Upper lobe of left lung (tissue), 6 donors: ENCODE data around the gene GMDS. TPM values are rescaled to one million over a fixed set of nuclear protein-coding genes. Genes with fewer than 3 reads are reported as not detected.

Source experiments
- ATAC-seq, 2 donors: fragments of 200-7000 bp; cut with Tn5 transposase; one replicate each; pipeline ENCODE4 v1.9.1; 2022; ENCODE audit warnings: mild to moderate bottlenecking in 2 of 2, moderate library complexity in 2 of 2; ENCODE audit not compliant: low FRiP score in 2 of 2
- DNase-seq, 2 donors: peaks; one replicate each; pipeline ENCODE4 v3.0.0-alpha.2; 2019 to 2020
- H3K27ac ChIP-seq, 4 donors: fragments of 200-600 bp; sonication (generic); one replicate each; pipeline ENCODE4 v1.5.1; 2016 to 2019
- H3K27me3 ChIP-seq, 4 donors: fragments of 200-600 bp; sonication (generic); one replicate each; pipeline ENCODE4 v1.5.1; 2017 to 2019
- H3K36me3 ChIP-seq, 4 donors: fragments of 200-600 bp; sonication (generic); one replicate each; pipeline ENCODE4 v1.5.1; 2016 to 2019
- H3K4me1 ChIP-seq, 4 donors: fragments of 200-600 bp; sonication (generic); one replicate each; pipeline ENCODE4 v1.5.1; 2018 to 2019
- H3K4me3 ChIP-seq, 4 donors: fragments of 200-600 bp; sonication (generic); one replicate each; pipeline ENCODE4 v1.5.1; 2017 to 2019; ENCODE audit warnings: mild to moderate bottlenecking in 2 of 4, moderate library complexity in 1 of 4
- H3K9me3 ChIP-seq, 4 donors: fragments of 200-600 bp; sonication (generic); one replicate each; pipeline ENCODE4 v1.5.1; 2018 to 2019
- CTCF ChIP-seq, 6 experiments: fragments of 450-650 bp in 4 of 6; fragments of 200-600 bp in 2 of 6; sonication (generic) in 2 of 6; IDR thresholded peaks; one replicate each; pipeline ENCODE4 v1.5.1; 2016 to 2019; ENCODE audit warnings: antibody characterized with exemption in 6 of 6
- EP300 ChIP-seq, 4 donors: sonication (generic); formaldehyde crosslinking; IDR thresholded peaks; one replicate each; pipeline ENCODE4 v1.5.1; 2017; ENCODE audit warnings: antibody characterized with exemption in 4 of 4, control low read depth in 2 of 4
- POLR2A ChIP-seq, 4 donors: fragments of 450-650 bp; IDR thresholded peaks; one replicate each; pipeline ENCODE4 v1.5.1; 2016 to 2017; ENCODE audit warnings: antibody characterized with exemption in 4 of 4, mild to moderate bottlenecking in 2 of 4
- POLR2AphosphoS5 ChIP-seq, 2 donors: sonication (generic); formaldehyde crosslinking; IDR thresholded peaks; one replicate each; pipeline ENCODE4 v1.5.1; 2017; ENCODE audit warnings: antibody characterized with exemption in 2 of 2
- WGBS, 2 donors: methylation state at CpG; one replicate each; pipeline ENCODE4 v1.1.5; 2017 to 2018; 5-methylcytosine and 5-hydroxymethylcytosine counted together
- total RNA-seq, 6 donors: library from RNA; depleted of rRNA in 4 of 6; stranded (reverse); fragments of >200 nt in 4 of 6; gene quantifications; one replicate each; pipeline versions ENCODE4 v1.1.0 to v1.2.1, GENCODE V29; 2016 to 2021
- donor health status: DM: no; HTN: no; CAD: no; lungs with moderate emphysema.
- donor health status: DM: no; HTN: yes; CAD: no; lungs with severe emphysema.

Gene GMDS
- total RNA-seq, 6 donors from 2014 or later = 7.6 to 17.8 (median 14.1) TPM

GRCh38 chr6:1908784-1909183, 336.6 kb downstream of the GMDS start:
- WGBS, 2 donors = 89 to 92% methylated on average over 7 of the region's 7 CpGs
- H3K27ac ChIP-seq = no peak overlapping the region
- TF ChIP-seq POLR2AphosphoS5 (IDR thresholded peaks at IDR 0.05) (no peak), CTCF (IDR thresholded peaks at IDR 0.05) (no peak), POLR2A (IDR thresholded peaks at IDR 0.05) (no peak), EP300 (IDR thresholded peaks at IDR 0.05) (no peak)
- DNase-seq (no peak), ATAC-seq (no peak)
- no peak overlapping the region for H3K4me3 ChIP-seq
- H3K27me3 ChIP-seq = no peaks in the 10 kb centered on the region
- H3K4me1 ChIP-seq = no peaks in the 10 kb centered on the region
- H3K9me3 ChIP-seq = no peaks in the 10 kb centered on the region
- H3K36me3 ChIP-seq = no peaks in the 10 kb centered on the region

- 88 to 96% methylated on average over 6 of the region's 6 CpGs for WGBS, 2 donors
- no peak for DNase-seq
- H3K36me3 ChIP-seq = no peaks in the 10 kb centered on the region
- H3K4me3 ChIP-seq = no peak overlapping the region
- no peaks in the 10 kb centered on the region for H3K9me3 ChIP-seq
- H3K27ac ChIP-seq = no peak overlapping the region
- no peaks in the 10 kb centered on the region for H3K4me1 ChIP-seq
- H3K27me3 ChIP-seq = no peaks in the 10 kb centered on the region
- ATAC-seq = no peak
- no peak for TF ChIP-seq POLR2A (IDR thresholded peaks at IDR 0.05)
Measured at GRCh38 chr6:1906609-1907008, 338.8 kb downstream of the GMDS start.

- Histone ChIP-seq H3K9me3 (no peaks in the 10 kb centered on the region), H3K4me3 (no peak overlapping the region), H3K4me1 (no peaks in the 10 kb centered on the region), H3K36me3 (no peaks in the 10 kb centered on the region), H3K27me3 (no peaks in the 10 kb centered on the region), H3K27ac (no peak overlapping the region)
- ATAC-seq = no peak
- TF ChIP-seq POLR2AphosphoS5 (IDR thresholded peaks at IDR 0.05) (no peak), POLR2A (IDR thresholded peaks at IDR 0.05) (no peak), EP300 (IDR thresholded peaks at IDR 0.05) (no peak), CTCF (IDR thresholded peaks at IDR 0.05) (no peak)
- no peak for DNase-seq
- WGBS, 2 donors = 88 to 90% methylated on average over 1 of the region's 1 CpG
Measured at GRCh38 chr6:1906014-1906413, 339.4 kb downstream of the GMDS start.

GRCh38 chr6:1904898-1905297, 340.5 kb downstream of the GMDS start:
- no peaks in the 10 kb centered on the region for H3K36me3 ChIP-seq
- H3K4me3 ChIP-seq = no peak overlapping the region
- 87 to 90% methylated on average over 4 to 6 of the region's 6 CpGs for WGBS, 2 donors
- H3K9me3 ChIP-seq = no peaks in the 10 kb centered on the region
- H3K4me1 ChIP-seq = no peaks in the 10 kb centered on the region
- DNase-seq (no peak), ATAC-seq (no peak)
- no peak overlapping the region for H3K27ac ChIP-seq
- no peaks in the 10 kb centered on the region for H3K27me3 ChIP-seq
- no peak for TF ChIP-seq CTCF (IDR thresholded peaks at IDR 0.05)
- no peak for TF ChIP-seq POLR2AphosphoS5 (IDR thresholded peaks at IDR 0.05)
- TF ChIP-seq POLR2A (IDR thresholded peaks at IDR 0.05) = no peak
- TF ChIP-seq EP300 (IDR thresholded peaks at IDR 0.05) = no peak

GRCh38 chr6:1904466-1904799, 341.0 kb downstream of the GMDS start:
- Histone ChIP-seq H3K9me3 (no peaks in the 10 kb centered on the region), H3K27ac (no peak overlapping the region), H3K4me1 (no peaks in the 10 kb centered on the region), H3K27me3 (no peaks in the 10 kb centered on the region), H3K4me3 (no peak overlapping the region), H3K36me3 (no peaks in the 10 kb centered on the region)
- ATAC-seq = no peak
- 75 to 79% methylated on average over 7 to 9 of the region's 9 CpGs for WGBS, 2 donors
- DNase-seq = no peak
- TF ChIP-seq CTCF (IDR thresholded peaks at IDR 0.05) (no peak), POLR2A (IDR thresholded peaks at IDR 0.05) (no peak), POLR2AphosphoS5 (IDR thresholded peaks at IDR 0.05) (no peak), EP300 (IDR thresholded peaks at IDR 0.05) (no peak)
